Spleen (tissue), 7 donors: ENCODE data around the gene PTK6.

Experiments
- POLR2A ChIP-seq, 3 donors: fragments of 450-650 bp; IDR thresholded peaks; one replicate each; pipeline ENCODE4 v1.5.1; 2017; ENCODE audit warnings: antibody characterized with exemption in 3 of 3, mild to moderate bottlenecking in 1 of 3
- TF ChIP-seq, protein P1 (sequence below), 11 experiments: fragments of 200-600 bp in 7 of 11; fragments of 450-650 bp in 4 of 11; sonication (generic) in 4 of 11; IDR thresholded peaks in 8 of 11; conservative IDR thresholded peaks in 3 of 11; 1 replicate in 7 of 11; 2 replicates in 4 of 11; pipeline versions ENCODE4 v1.4.0 to v1.8.0; 2016 to 2021; ENCODE audit warnings: antibody characterized with exemption in 11 of 11, inconsistent platforms in 4 of 11, mild to moderate bottlenecking in 1 of 11
- donor health status: DM: no; HTN: no; CAD: no; lungs with moderate emphysema.
- donor health status: DM: no; HTN: no; CAD: no.
- donor health status: DM: no; HTN: no; CAD: no.

GRCh38 chr20:63572788-63573646, 35.8 kb upstream of the PTK6 start:
- TF ChIP-seq, protein P1, sequence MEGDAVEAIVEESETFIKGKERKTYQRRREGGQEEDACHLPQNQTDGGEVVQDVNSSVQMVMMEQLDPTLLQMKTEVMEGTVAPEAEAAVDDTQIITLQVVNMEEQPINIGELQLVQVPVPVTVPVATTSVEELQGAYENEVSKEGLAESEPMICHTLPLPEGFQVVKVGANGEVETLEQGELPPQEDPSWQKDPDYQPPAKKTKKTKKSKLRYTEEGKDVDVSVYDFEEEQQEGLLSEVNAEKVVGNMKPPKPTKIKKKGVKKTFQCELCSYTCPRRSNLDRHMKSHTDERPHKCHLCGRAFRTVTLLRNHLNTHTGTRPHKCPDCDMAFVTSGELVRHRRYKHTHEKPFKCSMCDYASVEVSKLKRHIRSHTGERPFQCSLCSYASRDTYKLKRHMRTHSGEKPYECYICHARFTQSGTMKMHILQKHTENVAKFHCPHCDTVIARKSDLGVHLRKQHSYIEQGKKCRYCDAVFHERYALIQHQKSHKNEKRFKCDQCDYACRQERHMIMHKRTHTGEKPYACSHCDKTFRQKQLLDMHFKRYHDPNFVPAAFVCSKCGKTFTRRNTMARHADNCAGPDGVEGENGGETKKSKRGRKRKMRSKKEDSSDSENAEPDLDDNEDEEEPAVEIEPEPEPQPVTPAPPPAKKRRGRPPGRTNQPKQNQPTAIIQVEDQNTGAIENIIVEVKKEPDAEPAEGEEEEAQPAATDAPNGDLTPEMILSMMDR (IDR thresholded peaks at IDR 0.05 in 8 of 11, conservative IDR thresholded peaks at IDR 0.05 in 3 of 11) = peak in 2 of 11 experiments; percentile 13 to 17
- TF ChIP-seq POLR2A (IDR thresholded peaks at IDR 0.05) = no peak
